ENCODE measurements around the gene MAPRE2. TPM values are rescaled to one million over a fixed set of nuclear protein-coding genes. Genes with fewer than 3 reads are reported as not detected.

The MAPRE2 gene
- total and polyA plus RNA-seq, 2 of the 13 experiments (the other 11 are each of a cell fraction or from before 2014, with no cell fraction given): 34.5 to 67.9 TPM

DNA sequence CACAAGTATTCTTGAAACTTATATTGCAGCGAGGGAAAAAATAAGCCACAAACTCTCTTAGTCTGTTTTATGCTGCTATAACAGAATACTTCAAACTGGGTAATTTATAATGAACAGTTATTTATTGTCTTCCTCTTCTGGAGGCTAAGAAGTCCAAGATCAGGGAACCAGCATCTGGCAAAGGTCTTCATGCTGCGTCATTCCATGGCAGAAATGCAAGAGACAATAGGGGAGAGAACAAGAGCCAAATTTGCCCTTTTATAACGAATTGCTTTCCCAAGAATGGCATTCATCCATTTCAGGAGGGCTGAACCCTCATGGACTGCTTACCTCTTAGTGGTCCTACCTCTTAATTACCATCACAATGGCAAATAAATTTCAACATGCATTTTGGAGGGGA is 46.5 kb downstream of the MAPRE2 start (continued):
- TF ChIP-seq, protein P1, sequence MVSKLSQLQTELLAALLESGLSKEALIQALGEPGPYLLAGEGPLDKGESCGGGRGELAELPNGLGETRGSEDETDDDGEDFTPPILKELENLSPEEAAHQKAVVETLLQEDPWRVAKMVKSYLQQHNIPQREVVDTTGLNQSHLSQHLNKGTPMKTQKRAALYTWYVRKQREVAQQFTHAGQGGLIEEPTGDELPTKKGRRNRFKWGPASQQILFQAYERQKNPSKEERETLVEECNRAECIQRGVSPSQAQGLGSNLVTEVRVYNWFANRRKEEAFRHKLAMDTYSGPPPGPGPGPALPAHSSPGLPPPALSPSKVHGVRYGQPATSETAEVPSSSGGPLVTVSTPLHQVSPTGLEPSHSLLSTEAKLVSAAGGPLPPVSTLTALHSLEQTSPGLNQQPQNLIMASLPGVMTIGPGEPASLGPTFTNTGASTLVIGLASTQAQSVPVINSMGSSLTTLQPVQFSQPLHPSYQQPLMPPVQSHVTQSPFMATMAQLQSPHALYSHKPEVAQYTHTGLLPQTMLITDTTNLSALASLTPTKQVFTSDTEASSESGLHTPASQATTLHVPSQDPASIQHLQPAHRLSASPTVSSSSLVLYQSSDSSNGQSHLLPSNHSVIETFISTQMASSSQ (IDR thresholded peaks at IDR 0.05; ENCODE audit: low read depth): no peak
- TF ChIP-seq, protein P1 (CRISPR knock-in tag; IDR thresholded peaks at IDR 0.05; ENCODE audit: borderline replicate concordance): no peak
- TF ChIP-seq SIN3A (IDR thresholded peaks at IDR 0.05; ENCODE audit: borderline replicate concordance, low read depth, low read length) (no peak), U2AF2 (IDR thresholded peaks at IDR 0.05; ENCODE audit: low read depth, low read length) (no peak), TCF7 (IDR thresholded peaks at IDR 0.05; ENCODE audit: low read depth) (no peak)

DNA sequence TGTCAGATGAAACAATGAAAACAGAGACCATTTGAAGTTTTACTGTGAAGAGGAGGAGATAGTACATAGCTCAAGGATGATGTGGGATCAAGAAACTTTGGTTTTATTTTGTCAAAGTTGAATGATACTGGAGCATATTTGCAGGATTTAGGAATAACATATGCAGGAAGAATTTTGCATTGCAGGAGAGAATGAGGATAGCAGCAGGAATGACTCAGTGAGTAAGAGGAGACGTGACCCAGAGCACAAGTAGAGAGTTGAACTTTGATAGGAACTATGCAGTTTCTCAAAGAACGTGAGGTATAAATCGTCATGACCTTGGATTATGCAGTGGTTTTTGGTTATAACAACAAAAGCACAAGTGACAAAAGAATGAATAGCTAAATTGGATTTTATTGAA is 47.7 kb downstream of the MAPRE2 start:
- 98% methylated on average over 3 of the region's 3 CpGs for WGBS (ENCODE audit: low lambda C conversion rate)
- H3K79me2 ChIP-seq (ENCODE audit: insufficient read depth, low read length): peaks cover 5% of the 10 kb centered on the region
- H3K4me1 ChIP-seq (ENCODE audit: insufficient read depth, low read length): peaks cover 39% of the 10 kb centered on the region
- no TSS peak for BruUV-seq (replicated peaks)
- POLR2A ChIA-PET: no interaction called here
- no peak overlapping the region for H3K4me3 ChIP-seq (replicated peaks in 1 of 3; ENCODE audit: insufficient read depth in 1 of 3, low read depth in 2 of 3, low read length in 3 of 3)
- intact Hi-C loops (cut with micrococcal nuclease; ENCODE audit: unreplicated experiment): no loop called here
- DNase-seq (ENCODE audit: low spot score): no peak
- H4K20me1 ChIP-seq (ENCODE audit: insufficient read depth, low read length): no peaks in the 10 kb centered on the region
- H3K9me3 ChIP-seq (ENCODE audit: low read length): no peaks in the 10 kb centered on the region
- H3K27ac ChIP-seq (ENCODE audit: extremely low read length, insufficient read depth, low read length): no peak overlapping the region
- H3K27me3 ChIP-seq (ENCODE audit: control insufficient read depth in 1 of 2, insufficient read depth in 2 of 2, low read length in 2 of 2): no peaks in the 10 kb centered on the region
- CTCF ChIA-PET (ENCODE audit: low intra/inter-chr PET ratio, low total read pairs): no interaction called here
- no peak for ATAC-seq
- H2AFZ ChIP-seq (ENCODE audit: low read length): no peak overlapping the region
- H3K9ac ChIP-seq (ENCODE audit: insufficient read depth, low read depth, low read length): no peak overlapping the region
- no peak for FAIRE-seq
- 0 out of 5 replicates have a peak, but pooled peaks cover 0 to 1% of the 10 kb centered on the region in 2 experiments for H3K36me3 ChIP-seq (replicated peaks in 1 of 2; ENCODE audit: control insufficient read depth in 1 of 2, insufficient read depth in 2 of 2, low read length in 2 of 2)
- in situ Hi-C loops (cut with HindIII; ENCODE audit: extremely low pct_ligation_motif_present, low pct_unique_long_range_greater_than_20kb): no loop called here
- no peak overlapping the region for H3K4me2 ChIP-seq (ENCODE audit: low read depth, low read length)
- TF ChIP-seq ZNF33B (CRISPR knock-in tag; IDR thresholded peaks at IDR 0.05) (no peak), NR2F1 (CRISPR knock-in tag; IDR thresholded peaks at IDR 0.05) (no peak), ZNF598 (CRISPR knock-in tag; IDR thresholded peaks at IDR 0.05; ENCODE audit: borderline replicate concordance) (no peak), ZNF260 (CRISPR knock-in tag; IDR thresholded peaks at IDR 0.05; ENCODE audit: borderline replicate concordance, low read depth) (no peak), SIN3A (IDR thresholded peaks at IDR 0.05; ENCODE audit: borderline replicate concordance, low read depth, low read length) (no peak), STAT5B (CRISPR knock-in tag; IDR thresholded peaks at IDR 0.05) (no peak), JUND (CRISPR knock-in tag; IDR thresholded peaks at IDR 0.05) (no peak)
- TF ChIP-seq, protein P2, sequence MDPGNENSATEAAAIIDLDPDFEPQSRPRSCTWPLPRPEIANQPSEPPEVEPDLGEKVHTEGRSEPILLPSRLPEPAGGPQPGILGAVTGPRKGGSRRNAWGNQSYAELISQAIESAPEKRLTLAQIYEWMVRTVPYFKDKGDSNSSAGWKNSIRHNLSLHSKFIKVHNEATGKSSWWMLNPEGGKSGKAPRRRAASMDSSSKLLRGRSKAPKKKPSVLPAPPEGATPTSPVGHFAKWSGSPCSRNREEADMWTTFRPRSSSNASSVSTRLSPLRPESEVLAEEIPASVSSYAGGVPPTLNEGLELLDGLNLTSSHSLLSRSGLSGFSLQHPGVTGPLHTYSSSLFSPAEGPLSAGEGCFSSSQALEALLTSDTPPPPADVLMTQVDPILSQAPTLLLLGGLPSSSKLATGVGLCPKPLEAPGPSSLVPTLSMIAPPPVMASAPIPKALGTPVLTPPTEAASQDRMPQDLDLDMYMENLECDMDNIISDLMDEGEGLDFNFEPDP (CRISPR knock-in tag; conservative IDR thresholded peaks at IDR 0.05): no peak
- TF ChIP-seq, protein P3, sequence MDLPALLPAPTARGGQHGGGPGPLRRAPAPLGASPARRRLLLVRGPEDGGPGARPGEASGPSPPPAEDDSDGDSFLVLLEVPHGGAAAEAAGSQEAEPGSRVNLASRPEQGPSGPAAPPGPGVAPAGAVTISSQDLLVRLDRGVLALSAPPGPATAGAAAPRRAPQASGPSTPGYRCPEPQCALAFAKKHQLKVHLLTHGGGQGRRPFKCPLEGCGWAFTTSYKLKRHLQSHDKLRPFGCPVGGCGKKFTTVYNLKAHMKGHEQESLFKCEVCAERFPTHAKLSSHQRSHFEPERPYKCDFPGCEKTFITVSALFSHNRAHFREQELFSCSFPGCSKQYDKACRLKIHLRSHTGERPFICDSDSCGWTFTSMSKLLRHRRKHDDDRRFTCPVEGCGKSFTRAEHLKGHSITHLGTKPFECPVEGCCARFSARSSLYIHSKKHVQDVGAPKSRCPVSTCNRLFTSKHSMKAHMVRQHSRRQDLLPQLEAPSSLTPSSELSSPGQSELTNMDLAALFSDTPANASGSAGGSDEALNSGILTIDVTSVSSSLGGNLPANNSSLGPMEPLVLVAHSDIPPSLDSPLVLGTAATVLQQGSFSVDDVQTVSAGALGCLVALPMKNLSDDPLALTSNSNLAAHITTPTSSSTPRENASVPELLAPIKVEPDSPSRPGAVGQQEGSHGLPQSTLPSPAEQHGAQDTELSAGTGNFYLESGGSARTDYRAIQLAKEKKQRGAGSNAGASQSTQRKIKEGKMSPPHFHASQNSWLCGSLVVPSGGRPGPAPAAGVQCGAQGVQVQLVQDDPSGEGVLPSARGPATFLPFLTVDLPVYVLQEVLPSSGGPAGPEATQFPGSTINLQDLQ (CRISPR knock-in tag; IDR thresholded peaks at IDR 0.05): no peak
- TF ChIP-seq, protein P4, sequence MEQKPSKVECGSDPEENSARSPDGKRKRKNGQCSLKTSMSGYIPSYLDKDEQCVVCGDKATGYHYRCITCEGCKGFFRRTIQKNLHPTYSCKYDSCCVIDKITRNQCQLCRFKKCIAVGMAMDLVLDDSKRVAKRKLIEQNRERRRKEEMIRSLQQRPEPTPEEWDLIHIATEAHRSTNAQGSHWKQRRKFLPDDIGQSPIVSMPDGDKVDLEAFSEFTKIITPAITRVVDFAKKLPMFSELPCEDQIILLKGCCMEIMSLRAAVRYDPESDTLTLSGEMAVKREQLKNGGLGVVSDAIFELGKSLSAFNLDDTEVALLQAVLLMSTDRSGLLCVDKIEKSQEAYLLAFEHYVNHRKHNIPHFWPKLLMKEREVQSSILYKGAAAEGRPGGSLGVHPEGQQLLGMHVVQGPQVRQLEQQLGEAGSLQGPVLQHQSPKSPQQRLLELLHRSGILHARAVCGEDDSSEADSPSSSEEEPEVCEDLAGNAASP (CRISPR knock-in tag; IDR thresholded peaks at IDR 0.05; ENCODE audit: borderline replicate concordance): no peak

All from HepG2 (cell line).